GM19467 (cell line): Measurements from ENCODE around the gene KRTCAP2.

Source experiments
- ATAC-seq: cut with Tn5 transposase; IDR thresholded peaks from one replicate; pipeline ENCODE4 v1.9.1; 2021; ENCODE audit warnings: mild to moderate bottlenecking, moderate library complexity; ENCODE audit not compliant: unreplicated experiment

Gene KRTCAP2

DNA sequence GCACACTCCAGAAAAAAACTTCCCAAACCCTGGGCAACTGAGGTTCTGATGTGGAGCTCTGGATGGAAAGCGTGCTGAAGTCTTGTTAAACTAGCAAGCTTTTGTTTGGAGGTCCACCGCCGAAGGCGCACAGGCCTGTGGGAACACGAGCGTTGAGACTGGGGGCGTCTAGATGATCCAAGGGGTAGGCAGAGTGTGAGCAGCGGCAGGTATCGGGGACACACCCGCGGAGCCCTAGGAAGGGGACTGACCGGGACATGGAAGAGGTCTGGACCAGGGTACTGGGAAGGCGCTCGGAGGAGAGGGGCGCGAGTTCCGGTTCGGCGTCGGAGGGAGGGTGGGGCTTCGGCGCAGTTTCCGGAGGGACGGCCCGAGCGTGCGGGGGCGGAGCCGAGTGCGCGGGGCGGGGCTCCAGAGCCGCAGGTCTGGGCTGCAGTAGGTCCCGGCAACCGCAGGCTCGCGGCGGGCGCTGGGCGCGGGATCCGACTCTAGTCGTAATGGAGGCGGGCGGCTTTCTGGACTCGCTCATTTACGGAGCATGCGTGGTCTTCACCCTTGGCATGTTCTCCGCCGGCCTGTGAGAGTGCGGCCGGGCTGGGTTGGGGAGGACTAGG lies 37.6 kb downstream of the KRTCAP2 start, which contains the start of gene SLC50A1:
Gene SLC50A1 (plus strand): TSS at position 438 of the 614 bp plus-strand sequence. CDS start 60 bp downstream, at position 498.
- peak; percentile 83 for ATAC-seq

DNA sequence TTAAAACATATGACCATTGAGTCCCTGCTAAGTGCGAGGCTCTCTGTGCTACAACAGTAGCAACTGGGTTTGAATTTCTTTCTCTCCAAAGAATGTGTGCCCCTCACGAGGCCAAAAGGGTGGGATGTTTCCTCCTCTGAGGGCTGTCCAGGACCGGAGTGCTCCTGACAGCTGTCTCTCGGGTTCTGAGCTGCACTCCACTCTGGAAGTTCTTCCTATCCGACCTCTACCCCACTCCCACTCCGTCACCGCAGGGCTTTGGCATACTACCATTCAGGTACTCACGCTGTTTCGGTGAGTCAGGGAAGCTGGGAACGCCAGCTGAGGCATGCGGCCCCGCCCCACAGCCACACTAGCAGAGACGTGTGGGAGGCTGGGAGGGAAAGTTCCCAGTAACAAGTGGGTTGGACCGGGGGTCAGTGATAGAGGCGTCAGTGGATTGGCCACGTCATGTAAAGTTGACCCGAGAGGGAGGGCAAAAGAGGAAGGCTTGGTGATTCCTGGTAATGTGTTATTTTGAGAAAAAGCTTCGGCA lies 38.2 kb downstream of the KRTCAP2 start:
- ATAC-seq: no peak

DNA sequence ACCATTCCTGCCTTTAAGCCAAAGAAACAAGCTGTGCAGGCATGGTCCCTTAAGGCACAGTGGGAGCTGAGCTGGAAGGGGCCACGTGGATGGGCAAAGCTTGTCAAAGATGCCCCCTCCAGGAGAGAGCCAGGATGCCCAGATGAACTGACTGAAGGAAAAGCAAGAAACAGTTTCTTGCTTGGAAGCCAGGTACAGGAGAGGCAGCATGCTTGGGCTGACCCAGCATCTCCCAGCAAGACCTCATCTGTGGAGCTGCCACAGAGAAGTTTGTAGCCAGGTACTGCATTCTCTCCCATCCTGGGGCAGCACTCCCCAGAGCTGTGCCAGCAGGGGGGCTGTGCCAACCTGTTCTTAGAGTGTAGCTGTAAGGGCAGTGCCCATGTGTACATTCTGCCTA lies 38.8 kb downstream of the KRTCAP2 start:
- ATAC-seq: no peak

DNA sequence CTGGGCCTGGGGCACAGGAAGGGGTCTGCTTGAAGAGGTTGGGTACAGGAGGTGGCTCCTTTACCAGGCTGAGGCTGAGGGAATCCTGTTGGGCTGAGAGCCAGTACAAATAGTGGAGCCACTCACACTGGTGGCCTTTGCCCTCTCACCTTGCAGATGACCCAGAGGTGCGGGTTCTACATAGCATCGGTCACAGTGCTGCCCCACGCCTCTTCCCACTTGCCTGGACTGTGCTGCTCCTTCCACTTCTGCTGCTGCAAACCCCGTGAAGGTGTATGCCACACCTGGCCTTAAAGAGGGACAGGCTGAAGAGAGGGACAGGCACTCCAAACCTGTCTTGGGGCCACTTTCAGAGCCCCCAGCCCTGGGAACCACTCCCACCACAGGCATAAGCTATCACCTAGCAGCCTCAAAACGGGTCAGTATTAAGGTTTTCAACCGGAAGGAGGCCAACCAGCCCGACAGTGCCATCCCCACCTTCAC lies 39.3 kb downstream of the KRTCAP2 start:
- ATAC-seq: no peak

DNA sequence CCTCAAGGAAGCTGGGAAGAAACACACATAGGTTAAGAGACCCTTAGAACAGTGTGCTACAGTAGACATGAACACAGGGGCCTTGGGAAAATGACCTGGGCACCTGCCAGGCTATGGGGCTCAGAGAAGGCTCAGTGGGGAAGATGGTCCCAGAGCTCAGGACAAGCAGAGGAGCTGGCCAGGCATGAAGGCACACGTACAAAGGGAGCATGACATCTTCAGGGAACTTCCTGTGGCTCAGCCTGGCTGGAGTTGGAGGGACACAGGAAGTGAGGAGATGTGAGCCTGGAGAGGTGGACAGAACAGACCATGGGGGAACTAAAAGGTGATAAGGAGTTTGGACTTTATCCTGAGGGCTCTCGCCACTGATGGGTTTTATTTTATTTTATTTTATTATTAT lies 41.2 kb downstream of the KRTCAP2 start:
- ATAC-seq: no peak

DNA sequence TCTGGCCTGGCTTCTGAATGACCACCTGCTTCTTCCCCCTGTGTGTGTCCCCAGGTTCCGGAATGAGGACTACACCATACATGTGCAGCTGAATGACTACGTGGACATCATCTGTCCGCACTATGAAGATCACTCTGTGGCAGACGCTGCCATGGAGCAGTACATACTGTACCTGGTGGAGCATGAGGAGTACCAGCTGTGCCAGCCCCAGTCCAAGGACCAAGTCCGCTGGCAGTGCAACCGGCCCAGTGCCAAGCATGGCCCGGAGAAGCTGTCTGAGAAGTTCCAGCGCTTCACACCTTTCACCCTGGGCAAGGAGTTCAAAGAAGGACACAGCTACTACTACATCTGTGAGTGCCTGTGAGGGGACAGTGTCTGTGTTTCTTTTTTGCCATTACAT lies 41.8 kb downstream of the KRTCAP2 start:
- no peak for ATAC-seq

- ATAC-seq: no peak
Measured at GRCh38 chr1:155130272-155131006, 42.7 kb downstream of the KRTCAP2 start.

- no peak for ATAC-seq
Measured at GRCh38 chr1:155128755-155129473, 44.2 kb downstream of the KRTCAP2 start.

GRCh38 chr1:155127967-155128754 lies 44.9 kb downstream of the KRTCAP2 start:
- no peak for ATAC-seq

DNA sequence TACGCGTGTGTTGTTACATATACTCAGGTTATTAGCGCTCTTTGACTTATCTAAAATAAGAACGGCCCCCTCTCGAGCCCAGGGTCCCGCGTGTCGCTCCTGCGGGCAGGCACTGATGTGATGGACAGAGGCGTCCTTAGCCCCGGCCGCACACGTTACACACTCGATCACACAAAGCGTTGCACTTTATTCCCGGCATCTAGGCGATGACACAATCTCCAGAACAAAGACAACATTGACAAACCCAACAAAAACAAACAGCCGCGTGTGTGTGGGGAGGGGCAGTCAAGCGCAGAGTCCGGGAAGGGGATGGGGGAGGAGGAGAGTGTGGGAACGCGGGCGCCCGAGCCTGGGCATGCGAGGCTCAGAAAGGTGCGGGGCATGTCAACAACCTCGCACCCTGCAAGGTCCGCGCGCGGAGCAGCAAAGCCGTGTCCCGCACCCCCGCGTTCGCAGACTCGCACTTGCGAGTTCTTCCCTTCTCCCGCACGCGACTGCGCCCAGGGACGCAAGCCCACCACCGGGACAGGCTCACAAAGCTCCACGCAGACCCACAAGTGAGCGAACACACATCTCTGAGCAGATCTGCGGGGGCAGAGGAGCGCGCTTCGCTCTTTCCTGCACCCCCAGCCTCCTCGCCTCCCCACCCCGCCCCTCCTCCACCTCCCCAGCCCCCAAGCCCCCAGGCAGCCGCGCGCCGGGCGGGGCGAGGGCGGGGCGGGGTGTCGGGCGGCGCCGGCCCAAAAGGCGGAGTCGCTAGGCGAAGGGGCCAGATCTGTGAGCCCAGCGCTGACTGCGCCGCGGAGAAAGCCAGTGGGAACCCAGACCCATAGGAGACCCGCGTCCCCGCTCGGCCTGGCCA lies 45.8 kb downstream of the KRTCAP2 start, which contains the start of gene EFNA1:
Gene EFNA1 (plus strand): TSS at position 772 of the 862 bp plus-strand sequence. CDS start 102 bp downstream, outside the sequence.
- ATAC-seq: no peak

DNA sequence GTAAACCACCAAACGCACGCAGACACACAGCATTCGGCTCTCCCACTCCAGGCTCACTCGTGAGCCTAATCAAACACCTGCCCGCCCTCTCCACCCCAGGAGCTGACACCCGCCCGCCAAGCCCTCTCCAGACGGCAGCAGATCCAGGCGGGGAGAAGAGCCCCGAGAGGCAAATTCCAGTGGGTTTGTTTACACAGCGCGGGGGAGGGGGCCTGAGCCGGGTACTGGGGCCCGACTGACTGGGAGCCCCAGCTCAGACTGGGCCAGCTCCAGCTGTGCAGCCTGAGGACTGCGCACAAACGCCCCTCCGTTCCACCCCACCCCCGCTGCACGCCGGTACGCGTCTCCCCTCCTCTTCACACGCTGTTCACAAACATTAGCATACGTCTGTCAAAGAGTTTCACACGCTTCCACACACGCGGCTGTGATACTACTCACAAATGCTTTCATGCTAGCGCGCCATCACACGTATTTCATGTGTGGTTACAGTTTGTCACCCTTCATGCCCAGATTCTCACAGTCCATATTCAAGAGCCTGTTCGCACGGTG lies 46.5 kb downstream of the KRTCAP2 start:
- no peak for ATAC-seq

DNA sequence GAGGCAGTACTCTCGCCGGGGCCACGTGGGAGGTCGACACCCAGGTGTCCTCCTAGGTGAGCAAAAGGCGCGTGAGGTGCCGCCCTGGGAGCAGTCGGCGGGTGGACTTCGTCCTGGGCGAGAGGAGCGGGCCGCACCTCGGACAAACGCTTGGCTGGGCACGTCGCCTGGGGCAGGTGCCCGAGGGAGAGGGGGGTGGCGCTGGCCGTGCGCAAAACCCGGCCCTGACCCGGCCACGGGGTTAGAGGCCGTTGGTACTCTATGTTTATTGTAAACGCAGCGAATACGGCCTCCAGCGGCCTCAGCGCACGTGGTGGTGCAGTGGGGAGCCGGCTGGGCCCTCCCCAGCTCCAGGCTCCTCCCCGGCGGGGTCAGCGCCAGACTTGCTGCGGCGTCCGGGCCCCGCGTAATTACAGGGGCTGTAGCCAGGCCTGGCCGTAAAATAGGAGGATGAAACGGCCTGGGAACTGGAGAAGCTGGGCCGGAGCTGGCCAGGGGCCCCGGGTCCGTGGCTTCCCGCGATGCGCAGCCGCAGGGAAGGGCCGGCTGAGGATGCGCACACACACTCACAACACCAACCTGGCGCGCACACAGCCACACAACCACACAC lies 47.1 kb downstream of the KRTCAP2 start:
- no peak for ATAC-seq

- no peak for ATAC-seq
Measured at GRCh38 chr1:155125511-155125945, 47.6 kb downstream of the KRTCAP2 start.

GRCh38 chr1:155124503-155125463 lies 48.3 kb downstream of the KRTCAP2 start:
- ATAC-seq: no peak

- ATAC-seq: no peak
Measured at GRCh38 chr1:155123801-155124200, 49.3 kb downstream of the KRTCAP2 start.

- ATAC-seq: no peak
Measured at GRCh38 chr1:155122308-155122707, 50.8 kb downstream of the KRTCAP2 start.

GRCh38 chr1:155121249-155121648 lies 51.9 kb downstream of the KRTCAP2 start:
- no peak for ATAC-seq

DNA sequence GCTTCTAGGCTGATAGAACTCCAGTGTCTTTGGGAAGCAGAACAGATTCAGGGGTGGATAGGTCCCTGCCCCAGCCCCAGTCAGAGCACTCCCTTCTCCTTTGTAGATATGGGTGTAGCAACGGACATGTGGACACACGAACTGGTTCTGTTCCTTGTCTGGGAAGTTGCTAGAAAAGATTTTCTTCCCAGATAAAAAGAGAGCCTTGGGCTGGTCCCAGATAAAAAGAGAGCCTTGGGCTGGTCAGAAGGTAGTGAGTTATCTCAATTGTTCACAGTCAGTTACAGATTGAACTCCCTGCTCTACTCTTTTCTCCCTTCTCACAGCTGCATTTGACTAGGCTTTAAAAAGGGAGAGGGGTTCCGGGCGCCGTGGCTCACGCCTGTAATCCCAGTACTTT lies 52.9 kb downstream of the KRTCAP2 start:
- no peak for ATAC-seq
